H7 (cell line): ENCODE measurements around the gene STYXL1. TPM values are rescaled to one million over a fixed set of nuclear protein-coding genes. Genes with fewer than 3 reads are reported as not detected.
A peak's percentile ranks its signal among the peaks of the same experiment; 100 is the strongest.
"Not testable (repeated sequence)": the region's sequence is repeated elsewhere in the genome, so short reads cannot be mapped to it uniquely, and the experiment has no call there.

ENCODE experiments used
- DNase-seq: peaks from one replicate; pipeline ENCODE4 v3.0.0; 2012
- H3K27me3 ChIP-seq: 2 replicates; pipeline ENCODE4 v1.6.0; 2011; ENCODE audit warnings: mild to moderate bottlenecking, low read length; ENCODE audit not compliant: control insufficient read depth, insufficient read depth
- H3K36me3 ChIP-seq: replicated peaks from 2 replicates; pipeline ENCODE4 v1.5.1; 2011; ENCODE audit warnings: low read length; ENCODE audit not compliant: control insufficient read depth, insufficient read depth
- H3K4me3 ChIP-seq: 2 replicates; pipeline ENCODE4 v1.5.1; 2011; ENCODE audit warnings: low read depth, mild to moderate bottlenecking, control low read depth, low read length, moderate library complexity; ENCODE audit not compliant: insufficient read depth
- total RNA-seq: library from RNA; depleted of rRNA; stranded (reverse); fragments of >200 nt; shearing (Covaris generic); gene quantifications from 2 replicates; pipeline ENCODE4 v1.2.3, GENCODE V29; 2014

The STYXL1 gene
- total RNA-seq, 1 experiment from 2014 or later: 53.1 TPM

GRCh38 chr7:76073335-76073990 lies 25.7 kb upstream of the STYXL1 start:
- no peak overlapping the region for H3K4me3 ChIP-seq
- no peaks in the 10 kb centered on the region for H3K27me3 ChIP-seq
- peak; percentile 86 for DNase-seq
- no peaks in the 10 kb centered on the region for H3K36me3 ChIP-seq

- DNase-seq: no peak
- Histone ChIP-seq H3K27me3 (no peaks in the 10 kb centered on the region), H3K4me3 (no peak overlapping the region)
Measured at GRCh38 chr7:76072243-76073148, 24.7 kb upstream of the STYXL1 start.

DNA sequence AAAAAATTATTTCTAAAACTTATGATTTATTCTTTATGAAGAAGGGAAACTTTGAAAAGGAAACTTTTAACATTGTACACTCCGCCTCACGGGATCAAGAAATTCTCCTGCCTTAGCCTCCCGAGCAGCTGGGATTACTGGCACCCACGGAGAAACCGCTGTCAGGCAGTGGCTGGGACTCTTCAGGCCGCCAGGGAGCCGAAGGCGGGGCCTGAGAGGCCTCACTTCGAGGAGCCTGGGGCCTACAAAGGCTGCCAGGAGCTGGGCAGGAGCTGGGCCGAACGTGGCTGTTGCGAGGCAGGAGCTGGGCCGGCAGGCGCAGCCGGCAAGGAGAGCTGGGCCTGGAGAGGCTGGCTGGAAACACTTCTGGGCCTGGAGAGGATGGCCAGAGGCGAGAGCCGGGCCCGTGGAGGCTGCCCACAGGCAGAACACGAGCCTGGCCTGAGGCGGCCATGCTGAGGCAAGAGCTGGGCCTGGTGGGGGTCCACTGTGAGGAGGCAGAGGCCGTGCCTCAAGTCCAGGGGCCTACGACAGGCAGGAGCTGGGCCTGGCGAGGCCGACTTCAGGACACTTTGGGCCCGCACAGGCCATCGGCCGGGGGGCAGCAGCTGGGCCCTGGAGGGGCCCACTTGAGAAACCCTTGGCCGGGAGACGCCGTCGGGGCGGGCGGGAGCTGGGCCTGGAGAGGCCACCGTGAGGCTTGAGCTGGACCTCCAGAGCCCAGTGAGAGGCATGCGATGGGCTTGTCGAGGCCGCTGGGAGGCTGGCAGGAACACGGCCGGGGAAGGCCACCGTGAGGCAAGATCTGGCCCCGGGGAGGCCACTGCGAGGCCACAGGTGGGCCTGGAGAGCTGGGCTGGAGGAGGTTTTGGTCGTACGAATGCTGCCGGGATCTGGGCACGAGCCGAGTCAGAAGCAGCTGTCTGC lies 23.8 kb upstream of the STYXL1 start:
- Histone ChIP-seq H3K4me3 (no peak overlapping the region), H3K36me3 (no peaks in the 10 kb centered on the region), H3K27me3 (no peaks in the 10 kb centered on the region)
- peak; percentile 30 for DNase-seq

More at GRCh38 chr7:76072243-76073148, 24.7 kb upstream of the STYXL1 start:
- H3K36me3 ChIP-seq: no peaks in the 10 kb centered on the region

DNA sequence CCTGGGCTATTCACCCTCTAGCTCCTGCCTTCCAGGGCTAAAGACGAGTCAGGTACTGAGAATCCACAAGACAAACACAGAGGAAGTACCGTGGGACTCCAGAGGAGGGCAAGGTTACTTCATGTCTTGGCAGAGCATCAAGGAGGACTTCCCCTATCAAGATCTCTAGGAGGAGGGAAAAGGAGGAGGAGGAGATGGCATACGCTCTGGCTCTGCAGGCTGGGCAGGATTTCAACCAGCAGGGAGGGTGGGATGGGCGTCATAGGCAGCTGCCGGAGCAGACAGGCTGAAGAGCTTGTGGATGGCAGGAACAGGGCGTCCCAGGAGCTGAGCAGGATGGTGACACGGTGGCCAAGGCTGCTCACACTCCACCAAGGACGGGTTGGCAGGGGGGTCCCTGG lies 21.4 kb upstream of the STYXL1 start:
- Histone ChIP-seq H3K27me3 (no peaks in the 10 kb centered on the region), H3K36me3 (peaks cover 21% of the 10 kb centered on the region), H3K4me3 (no peak overlapping the region)
- peak; percentile 83 for DNase-seq

DNA sequence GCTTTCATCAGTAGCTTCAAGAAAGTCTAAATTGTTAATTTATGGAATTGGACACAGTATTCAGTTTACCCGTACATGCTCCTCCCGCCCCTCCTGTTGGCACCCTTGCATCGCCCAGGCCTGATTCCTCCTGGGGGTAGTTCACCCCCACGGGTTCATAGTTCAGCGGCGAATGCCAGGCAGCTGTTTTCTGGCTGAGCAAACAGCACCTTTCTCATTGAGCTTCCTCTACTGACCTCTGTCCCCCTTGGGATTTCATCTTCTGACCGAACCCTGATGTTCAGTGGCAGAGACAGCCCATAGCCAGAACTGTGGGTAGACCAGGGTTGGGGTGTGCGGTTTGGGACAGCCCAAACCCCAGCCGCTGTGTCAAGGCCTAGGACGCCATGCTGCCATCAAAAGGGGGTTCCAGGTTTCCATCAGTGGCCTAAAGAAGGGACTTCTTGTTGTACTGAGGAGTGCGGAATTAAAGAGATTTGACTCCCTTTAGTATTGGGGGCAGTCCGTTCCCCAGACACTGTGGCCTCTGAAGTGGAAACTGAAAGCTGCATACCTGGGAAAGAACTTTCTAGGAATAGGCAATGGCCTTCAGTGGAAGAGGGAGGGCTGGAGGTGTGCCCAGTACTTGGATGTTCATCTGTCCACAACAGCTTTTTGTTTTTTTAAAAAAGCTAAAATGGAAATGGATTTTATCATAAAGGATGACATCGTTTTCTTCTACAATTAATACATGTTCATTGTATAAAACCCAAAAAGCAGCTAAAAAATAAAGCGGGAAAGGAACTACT lies 19.1 kb upstream of the STYXL1 start:
- H3K36me3 ChIP-seq: peaks cover 36% of the 10 kb centered on the region
- no peaks in the 10 kb centered on the region for H3K27me3 ChIP-seq
- no peak overlapping the region for H3K4me3 ChIP-seq
- DNase-seq: peak; percentile 8

GRCh38 chr7:76065016-76065612 lies 17.3 kb upstream of the STYXL1 start:
- Histone ChIP-seq H3K36me3 (peaks cover 51% of the 10 kb centered on the region), H3K27me3 (no peaks in the 10 kb centered on the region), H3K4me3 (no peak overlapping the region)
- DNase-seq: peak; percentile 16

- DNase-seq: peak; percentile 21
- Histone ChIP-seq H3K36me3 (peaks cover 57% of the 10 kb centered on the region), H3K4me3 (no peak overlapping the region), H3K27me3 (no peaks in the 10 kb centered on the region)
Measured at GRCh38 chr7:76064208-76064970, 16.6 kb upstream of the STYXL1 start.

DNA sequence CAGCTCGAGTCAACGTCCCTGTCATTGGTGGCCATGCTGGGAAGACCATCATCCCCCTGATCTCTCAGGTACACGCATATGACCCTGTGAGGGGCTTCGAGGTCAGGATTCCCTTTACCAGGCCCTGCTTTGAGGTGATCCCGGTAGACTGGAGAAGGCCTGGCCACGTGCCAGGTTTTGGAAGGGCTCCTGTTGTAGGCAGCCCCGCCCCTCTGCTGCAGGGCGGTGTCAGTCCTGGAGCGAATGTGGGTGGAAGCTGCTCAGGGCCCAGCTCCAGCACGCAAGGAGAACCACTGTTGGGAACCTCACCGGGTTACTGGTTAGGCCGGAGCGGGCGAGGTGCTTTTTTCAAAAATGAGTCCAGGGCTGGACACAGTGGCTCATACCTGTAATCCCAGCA lies 15.7 kb upstream of the STYXL1 start:
- Histone ChIP-seq H3K4me3 (no peak overlapping the region), H3K36me3 (peaks cover 64% of the 10 kb centered on the region), H3K27me3 (no peaks in the 10 kb centered on the region)
- DNase-seq: peak; percentile 33

- Histone ChIP-seq H3K4me3 (no peak overlapping the region), H3K36me3 (peaks cover 68% of the 10 kb centered on the region), H3K27me3 (no peaks in the 10 kb centered on the region)
- peak; percentile 16 for DNase-seq
Measured at GRCh38 chr7:76063114-76063513, 15.3 kb upstream of the STYXL1 start.

DNA sequence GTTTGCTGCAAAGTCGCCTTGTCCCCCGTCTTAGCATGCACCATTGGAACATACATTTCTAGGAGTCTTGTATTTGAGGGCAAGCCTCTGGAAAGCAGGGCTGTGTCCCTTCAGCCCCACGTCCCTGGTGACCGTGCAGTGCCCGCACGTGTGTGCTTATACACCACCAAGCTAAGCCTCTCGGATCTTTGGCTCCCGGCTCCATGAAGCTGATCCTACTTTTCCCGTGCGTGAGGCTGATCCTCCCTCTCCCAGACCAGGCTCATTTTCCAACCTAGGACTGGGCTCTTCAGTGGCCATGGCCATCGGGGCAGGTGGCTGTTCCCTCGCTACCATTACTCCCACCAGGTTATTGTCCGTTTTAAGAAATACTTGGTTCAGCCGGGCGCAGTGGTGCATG lies 14.5 kb upstream of the STYXL1 start:
- Histone ChIP-seq H3K4me3 (no peak overlapping the region), H3K27me3 (no peaks in the 10 kb centered on the region), H3K36me3 (peaks cover 77% of the 10 kb centered on the region)
- peak; percentile 12 for DNase-seq

DNA sequence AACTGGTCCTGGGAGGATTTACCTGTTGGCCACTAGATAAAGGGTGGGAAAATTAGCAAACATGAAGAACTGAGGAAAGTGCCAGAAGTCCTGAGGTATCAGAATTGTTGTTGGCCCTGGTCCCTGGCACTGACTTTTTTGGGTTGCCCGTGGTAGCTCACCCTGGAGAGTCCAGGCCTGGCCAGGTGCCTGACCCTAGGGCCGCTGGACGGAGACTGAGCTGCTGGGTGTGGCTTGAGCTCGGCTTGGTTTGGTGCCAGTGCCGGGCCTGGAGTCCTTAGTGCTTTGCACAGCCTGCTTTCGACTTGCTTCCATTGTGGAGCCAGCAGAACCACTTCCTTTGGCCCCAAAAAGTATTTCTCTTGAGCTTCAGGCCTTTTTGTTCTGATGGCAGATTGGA lies 13.0 kb upstream of the STYXL1 start:
- Histone ChIP-seq H3K36me3 (peaks cover 78% of the 10 kb centered on the region), H3K4me3 (no peak overlapping the region), H3K27me3 (no peaks in the 10 kb centered on the region)
- DNase-seq: peak; percentile 19

GRCh38 chr7:76058745-76059144 lies 10.9 kb upstream of the STYXL1 start:
- H3K36me3 ChIP-seq: peaks cover 63% of the 10 kb centered on the region
- peak; percentile 6 for DNase-seq
- H3K27me3 ChIP-seq, H3K4me3 ChIP-seq: not testable (repeated sequence)

DNA sequence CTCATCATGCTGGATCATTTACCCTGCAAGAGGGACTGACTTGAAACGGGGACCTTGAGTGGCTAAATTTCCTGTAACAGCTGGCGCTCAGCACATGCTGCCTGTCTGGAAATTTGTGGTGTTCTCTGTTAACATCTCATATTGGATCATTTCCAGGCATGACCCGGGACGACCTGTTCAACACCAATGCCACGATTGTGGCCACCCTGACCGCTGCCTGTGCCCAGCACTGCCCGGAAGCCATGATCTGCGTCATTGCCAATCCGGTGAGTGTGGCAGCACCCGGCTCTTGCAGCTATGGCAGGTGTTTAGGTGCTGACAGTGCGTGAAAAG lies 10.0 kb upstream of the STYXL1 start:
- DNase-seq: peak; percentile 4
- Histone ChIP-seq H3K27me3 (no peaks in the 10 kb centered on the region), H3K36me3 (peaks cover 58% of the 10 kb centered on the region), H3K4me3 (no peak overlapping the region)
